ENCODE results near the gene GRIK4.

GRIK4 gene

DNA sequence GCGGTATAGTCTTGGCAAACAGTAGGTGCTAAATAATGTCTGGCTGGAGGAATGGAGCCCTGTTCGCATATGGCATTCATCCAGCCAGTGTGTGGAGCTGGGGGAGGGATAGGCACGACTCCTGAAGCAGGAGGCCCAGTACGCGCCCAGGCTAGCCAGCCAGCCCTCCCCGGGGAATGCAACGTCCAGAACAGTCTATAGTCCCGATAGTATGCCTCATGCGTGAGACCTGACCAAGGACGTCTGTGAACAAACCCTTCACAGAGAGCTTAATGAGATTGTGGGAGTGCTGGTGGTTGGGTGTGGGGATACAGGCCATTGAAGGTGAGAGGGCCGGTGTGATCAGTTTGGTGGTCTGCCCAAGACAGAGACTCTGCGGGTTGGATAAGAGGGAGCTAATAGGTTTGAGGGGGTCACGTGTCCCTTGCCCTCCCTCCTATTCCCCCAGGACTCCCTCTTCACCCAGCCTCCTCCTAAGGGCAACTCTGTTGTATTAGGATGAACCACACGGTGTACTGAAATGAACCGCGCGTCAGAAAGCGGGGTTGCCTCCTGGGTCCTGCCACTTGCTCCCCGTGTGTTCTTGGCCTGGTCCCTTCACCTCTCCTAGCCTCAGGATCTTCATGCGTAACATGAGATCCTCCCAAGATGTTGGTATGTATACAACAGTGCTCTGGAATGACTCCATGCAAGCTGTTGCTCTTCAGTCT, 987 bp upstream of the GRIK4 start:
- no peak for DNase-seq (ENCODE audit: low read depth in 2 of 2)

DNA sequence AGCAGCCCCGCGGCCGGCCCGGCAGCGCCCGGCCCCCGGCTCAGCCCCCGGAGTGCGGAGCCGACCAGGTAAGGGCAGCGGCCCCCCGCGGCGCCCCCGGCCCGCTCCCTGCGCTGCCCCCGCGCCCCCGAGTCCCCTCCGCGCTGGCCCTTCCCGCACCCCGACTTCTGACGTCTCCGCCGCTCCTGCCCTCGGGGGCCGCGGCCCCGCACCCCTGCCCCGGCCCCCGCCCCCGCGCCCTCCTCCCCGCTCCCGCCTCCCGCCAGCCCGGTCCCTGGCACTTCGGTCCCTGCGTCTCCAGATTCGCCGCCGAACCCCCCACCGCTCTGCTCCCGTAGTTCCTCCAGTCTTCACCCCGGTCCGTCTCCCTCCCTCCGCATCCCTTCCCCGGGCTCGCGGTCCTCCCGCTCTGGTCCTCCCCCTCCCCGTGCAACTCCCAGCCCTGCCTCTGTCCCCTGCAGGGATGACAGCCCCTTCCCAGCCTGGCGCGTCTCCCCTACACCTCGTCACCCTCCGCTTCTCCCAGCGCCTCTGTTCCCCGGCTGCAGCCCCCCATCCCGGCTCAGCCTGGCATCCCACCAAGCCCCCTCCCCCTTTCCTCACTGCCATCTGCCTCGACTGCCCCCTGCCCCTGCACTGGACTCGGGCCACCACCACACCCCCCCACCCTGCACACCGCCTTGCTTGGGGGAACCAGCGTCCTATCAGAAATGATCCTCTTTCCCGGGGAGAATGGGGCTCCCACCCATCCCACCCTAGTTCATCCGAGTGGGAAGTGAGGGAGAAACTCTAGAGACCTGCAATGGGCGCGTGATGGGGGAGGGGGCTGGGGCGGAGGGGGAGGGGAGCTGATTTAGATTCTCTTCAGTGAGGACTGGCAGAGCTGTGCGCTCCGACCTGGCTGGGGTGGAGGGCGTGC, 531 bp downstream of the GRIK4 start:
- DNase-seq (ENCODE audit: low read depth in 2 of 2): no peak

DNA sequence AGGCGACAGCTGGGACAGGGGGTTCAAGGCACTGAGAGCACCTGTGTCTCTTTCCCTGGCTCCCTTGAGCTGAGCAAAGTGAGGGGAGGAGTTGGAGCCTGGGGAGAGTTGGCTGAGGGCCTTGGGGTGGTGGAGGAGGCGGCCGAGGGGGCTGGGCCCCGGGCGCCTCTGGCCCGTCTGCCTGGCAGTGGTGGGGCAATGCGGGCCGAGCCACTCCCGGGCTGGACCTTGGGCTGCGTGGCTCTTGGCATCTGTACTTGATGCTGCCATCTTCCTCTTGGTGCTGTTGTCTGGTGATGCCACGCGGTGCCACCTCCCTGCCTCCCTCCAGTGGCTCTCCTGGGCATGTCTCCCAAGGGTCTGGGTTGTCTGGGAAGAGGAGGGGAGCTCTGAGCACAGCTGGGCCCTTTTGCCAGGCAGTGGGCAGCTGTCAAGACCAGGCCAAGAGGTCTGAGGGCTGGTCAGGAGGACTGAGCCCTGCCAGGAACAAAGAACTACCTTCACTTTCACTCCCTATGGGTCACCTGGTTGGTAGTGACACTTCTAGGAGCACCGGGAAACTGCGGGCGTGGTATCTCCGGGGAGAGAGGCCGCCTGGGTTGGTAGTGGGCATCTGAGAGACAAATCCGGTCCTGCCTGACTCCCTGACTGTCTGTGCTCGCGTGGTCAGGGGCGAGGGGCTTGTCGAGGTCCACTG, 1.3 kb downstream of the GRIK4 start:
- no peak for DNase-seq (ENCODE audit: low read depth in 2 of 2)

DNA sequence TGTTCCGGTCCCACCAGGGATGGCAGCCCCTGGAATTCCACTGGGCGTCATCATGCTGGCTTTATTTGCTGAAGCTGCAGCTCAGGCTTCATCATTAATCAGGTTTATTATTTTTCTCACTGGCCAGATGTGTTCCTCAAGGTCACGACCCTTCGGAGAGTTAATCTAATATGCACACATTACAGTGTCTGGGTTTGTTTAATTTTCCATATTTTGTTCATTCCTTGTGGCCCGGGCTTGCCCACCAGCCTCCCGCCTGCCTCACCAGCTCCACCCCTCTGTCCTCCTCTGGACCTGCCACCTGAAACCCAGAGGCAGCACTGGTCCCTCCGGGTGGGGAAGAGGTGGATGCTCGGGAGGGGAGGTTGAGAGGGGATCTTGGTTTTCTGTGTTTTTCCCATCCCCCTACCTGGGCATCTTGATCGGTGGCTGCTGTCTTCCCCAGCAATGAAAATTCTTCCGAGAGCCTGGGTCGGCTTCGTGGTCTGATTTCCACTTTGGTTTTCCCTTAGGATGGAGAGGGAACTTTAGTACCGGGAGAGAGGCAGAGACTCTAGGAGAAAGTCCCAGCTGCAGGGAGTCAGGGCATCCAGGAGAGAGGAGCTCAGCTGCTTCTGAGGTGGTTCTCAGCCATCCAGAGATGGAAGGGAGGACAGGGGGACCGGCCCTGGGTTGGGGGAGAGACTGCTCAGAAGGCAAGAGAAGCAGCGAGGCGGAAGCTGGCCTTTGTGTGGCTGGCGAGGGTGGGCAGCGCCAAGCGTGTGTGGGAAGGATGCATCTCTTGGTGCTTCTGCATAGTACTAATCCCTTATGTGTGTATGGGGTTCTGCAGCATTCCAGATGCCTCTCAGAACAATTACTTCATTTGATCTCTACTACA, 2.1 kb downstream of the GRIK4 start:
- no peak for DNase-seq (ENCODE audit: low read depth in 2 of 2)

DNA sequence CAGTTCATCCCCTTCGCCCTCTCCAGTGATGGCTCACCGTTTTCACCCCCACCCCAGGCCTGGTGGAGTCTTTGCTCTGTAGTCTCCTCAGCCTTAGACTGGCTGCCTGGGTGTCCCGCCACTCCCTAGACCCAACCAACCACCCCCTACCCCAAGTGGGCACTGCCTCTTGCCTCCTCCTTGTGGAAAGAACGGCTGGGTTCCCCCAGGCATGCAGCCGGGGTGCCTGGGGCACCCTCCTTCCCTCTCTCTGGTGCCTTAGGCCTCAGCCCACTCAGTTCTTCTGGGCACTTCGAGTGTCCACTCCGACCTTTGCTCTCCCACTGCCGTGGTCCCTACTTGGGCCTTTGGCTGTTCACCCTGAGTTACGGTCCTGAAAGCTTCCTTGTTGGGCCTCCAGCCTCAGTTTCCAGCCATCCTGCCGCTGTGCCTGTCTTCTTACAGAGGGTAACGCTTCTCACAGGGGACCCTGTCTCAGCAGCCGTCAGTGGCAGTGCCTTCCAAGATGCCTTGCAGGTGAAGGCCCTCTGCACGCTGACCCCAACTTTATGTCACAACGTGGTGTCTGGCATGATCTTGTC, 3.1 kb downstream of the GRIK4 start:
- DNase-seq (ENCODE audit: low read depth in 2 of 2): no peak

DNA sequence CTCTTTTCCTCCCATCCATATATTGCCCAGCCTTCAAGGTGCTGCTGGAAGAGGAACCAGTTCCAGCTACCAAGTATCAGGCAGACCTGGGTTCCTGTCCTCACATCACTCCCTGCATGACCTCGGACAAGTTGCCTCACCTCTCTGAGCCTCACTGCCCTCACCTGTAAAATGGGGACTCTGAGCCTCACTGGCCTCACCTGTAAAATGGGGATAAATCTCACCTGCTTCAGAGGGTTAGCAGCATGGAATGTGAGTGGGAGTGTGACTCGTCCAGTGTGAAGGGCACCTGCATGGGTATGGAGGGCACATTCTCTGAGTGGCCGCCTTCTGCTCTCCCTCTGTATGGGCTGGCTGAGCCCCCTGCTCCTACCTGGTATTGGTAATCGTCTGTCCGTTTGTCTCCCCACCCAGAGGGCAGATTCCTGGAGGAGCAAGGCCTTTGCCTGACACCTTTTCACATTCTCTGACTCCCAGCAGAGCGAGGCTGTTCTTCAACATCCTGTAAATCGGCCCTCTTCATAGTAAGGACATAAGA, 3.7 kb downstream of the GRIK4 start:
- DNase-seq (ENCODE audit: low read depth in 2 of 2): no peak

DNA sequence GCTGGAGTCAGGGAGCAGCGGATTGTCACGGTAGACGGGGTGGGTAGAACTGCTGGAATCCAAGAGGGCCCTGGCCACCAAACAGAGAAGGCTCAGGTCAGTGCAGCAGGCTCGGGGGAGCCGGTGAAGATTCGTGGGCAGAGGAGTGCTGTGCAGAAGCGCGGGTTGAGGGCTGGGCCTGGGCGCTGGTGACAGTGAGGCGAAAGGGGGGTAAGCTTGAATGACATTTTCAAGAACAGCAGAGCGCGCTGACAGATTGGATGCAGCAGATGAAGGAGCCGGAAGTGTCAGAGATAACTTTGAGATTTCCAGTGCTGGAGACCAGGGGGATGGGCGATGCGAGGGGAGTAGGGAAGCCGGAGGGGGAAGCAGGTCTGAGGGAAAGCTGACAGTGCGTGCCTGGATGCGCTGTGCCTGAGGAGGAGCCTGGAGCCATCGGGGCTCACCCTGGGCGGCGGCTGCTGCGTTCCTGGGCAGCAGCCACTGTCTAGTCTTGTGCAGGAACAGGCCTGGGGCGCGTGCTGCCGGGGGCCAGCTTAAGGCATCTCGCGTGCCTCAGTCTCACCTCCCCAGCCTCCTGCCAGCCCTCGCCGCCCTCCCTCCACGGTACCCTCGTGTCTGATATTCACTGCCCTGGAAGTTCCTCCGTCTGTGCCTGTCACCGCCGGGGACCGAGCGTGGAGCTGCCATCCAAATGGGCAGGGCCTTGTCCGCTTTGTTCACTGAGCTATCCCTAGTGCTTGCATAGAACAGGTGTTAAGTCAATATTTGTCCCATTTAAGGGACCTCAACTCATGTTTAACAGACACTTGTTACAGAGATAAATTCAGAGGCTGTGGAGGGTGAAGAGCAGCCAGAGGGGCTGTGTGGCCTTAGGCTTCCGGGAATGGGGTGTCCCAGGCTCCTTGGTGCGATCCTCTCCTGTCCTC, 5.2 kb downstream of the GRIK4 start:
- DNase-seq (ENCODE audit: low read depth in 2 of 2): no peak

DNA sequence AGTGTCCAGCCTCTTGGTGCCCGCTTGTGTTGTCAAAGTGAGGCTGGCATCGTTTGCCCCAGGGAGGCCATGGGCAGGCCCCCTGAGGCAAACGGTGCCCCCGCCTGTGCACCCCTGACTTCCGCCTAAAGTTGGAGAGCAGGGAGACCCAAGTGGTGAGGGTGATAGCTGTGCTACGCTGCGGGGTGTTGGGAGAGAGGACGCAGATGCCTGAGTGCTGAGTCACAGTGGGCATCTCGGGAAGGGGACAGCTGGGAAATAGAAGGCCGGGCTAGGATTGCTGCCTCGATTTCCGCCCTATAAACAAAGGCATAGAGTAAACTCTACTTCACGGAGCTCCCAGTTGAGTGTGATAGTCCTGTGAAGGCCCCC, 5.8 kb downstream of the GRIK4 start:
- DNase-seq (ENCODE audit: low read depth in 2 of 2): no peak

DNA sequence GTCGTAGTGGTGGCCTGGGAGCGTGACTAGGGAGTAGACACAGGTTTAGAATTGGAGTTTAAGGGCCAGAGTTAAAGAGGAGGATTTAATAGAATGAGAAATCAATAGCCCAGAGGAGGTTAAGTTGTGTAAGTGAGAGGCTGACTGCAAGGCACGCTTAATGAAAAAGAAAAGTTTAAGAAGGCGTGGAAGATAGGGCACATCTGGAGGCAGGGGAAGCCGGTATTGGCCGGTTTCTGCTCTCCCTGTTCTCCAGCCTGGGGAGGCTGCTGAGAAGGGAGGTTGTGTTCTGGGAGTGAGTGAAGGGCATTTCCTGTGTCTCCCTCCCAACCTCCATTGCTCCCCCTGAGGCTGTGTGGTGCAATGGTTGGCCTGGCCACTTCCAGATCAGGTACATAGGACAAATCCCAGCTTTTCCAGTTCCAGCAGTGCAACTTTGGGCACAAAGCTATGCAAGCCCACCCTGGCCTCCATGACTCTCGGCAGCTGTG, 6.3 kb downstream of the GRIK4 start:
- no peak for DNase-seq (ENCODE audit: low read depth in 2 of 2)

DNA sequence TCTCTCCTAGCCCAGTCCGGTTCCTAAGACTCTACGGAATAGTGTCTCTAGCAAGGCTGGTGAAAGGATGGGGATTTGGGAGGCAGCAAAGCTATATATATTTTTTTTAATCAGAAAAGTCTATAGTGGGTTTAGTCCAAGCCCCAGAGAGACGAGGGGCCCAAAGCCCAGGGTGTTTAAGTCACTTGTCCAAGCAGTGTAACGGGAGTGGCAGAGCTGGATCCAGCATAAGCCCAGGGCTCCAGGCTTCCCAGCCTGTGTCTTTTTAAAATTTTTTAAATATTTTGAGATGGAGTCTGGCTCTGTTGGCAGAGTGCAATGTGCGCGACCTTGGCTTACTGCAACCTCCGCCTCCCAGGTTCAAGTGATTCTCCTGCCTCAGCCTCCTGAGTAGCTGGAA, 6.8 kb downstream of the GRIK4 start:
- no peak for DNase-seq (ENCODE audit: low read depth in 2 of 2)

DNA sequence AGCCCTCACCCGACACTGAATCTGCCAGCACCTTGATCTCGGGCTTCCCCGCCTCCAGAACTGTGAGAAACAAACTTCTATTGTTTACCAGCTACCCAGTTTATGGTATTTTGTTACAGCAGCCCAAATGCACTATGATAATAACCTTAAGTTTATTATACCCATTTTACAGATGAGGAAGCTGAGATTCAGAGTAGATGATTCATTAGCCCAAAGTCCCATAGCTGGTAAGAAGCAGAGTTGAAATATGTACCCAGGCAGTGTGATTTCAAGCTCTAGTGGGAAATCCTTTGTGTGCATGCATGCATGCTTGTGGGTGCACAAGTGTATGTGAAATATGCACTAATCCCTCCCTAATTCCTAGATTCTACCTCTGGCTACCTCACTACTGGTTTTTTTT, 7.9 kb downstream of the GRIK4 start:
- DNase-seq (ENCODE audit: low read depth in 2 of 2): no peak

DNA sequence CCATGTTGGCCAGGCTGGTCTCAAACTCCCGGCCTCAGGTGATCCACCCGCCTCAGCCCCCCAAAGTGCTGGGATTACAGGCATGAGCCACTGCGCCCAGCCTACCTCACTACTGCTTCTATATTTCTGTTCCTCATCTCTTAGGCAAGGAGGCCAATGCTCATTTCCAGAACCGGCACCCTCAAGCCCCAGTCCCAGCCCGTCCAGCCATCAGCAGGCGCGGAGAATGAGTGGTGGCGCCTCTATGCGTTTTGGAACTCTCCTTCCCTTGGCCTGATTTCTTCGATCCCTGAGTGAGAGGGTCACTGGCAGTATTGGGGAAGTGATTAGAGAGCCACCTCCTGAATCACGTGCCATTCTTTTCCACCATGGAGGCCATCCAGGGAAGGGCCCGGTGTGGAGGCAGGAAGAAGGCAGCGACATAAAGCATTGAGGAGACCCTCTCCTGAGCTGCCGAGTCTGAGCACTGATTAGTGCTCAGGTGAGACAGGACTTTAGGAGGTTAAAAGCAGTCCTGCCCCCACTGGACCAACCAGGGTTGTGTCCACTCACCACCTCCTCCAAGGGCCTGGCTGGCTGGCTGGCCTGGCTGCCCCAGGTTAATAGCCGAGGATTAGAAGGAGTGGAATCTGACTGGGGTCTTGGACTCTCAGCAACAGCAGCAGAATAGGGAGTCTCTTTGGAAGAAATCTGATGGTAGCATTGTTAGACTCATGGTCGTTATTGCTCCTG, 8.7 kb downstream of the GRIK4 start:
- no peak for DNase-seq (ENCODE audit: low read depth in 2 of 2)

DNA sequence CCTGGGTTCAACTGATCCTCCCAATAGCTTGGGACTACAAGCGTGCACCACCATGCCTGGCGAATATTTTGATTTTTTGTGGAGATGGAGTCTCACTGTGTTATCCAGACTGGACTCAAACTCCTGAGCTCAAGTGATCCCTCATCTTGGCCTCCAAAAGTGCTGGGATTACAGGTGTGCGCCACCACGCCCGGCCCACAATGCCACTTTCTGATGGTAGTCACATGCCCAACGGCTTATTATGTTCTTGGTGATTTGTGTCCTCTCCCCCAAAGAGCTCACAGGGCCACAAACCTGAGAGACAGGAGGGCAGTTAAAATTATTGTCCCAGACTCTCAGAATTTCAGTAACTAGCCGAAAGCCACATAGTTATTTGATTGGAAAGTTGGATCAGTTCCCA, 9.6 kb downstream of the GRIK4 start:
- DNase-seq (ENCODE audit: low read depth in 2 of 2): no peak

DNA sequence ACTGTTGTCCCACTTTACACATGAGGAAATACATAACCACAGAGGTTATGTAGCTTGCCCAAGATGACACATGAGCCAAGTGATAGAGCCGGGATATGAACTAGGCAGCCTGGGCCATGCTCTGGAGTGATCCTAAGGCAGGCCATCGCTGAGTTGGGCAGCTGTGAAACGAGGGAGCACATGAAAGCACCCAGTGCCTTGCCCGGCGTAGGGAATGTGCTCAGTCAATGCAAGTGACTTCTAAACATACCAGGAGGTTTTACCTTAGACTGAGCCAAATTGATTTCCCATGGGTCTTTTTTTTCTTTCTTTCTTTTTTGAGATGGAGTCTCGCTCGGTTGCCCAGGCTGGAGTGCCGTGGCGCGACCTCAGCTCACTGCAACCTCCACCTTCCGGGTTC, 10.5 kb downstream of the GRIK4 start:
- DNase-seq (ENCODE audit: low read depth in 2 of 2): no peak

DNA sequence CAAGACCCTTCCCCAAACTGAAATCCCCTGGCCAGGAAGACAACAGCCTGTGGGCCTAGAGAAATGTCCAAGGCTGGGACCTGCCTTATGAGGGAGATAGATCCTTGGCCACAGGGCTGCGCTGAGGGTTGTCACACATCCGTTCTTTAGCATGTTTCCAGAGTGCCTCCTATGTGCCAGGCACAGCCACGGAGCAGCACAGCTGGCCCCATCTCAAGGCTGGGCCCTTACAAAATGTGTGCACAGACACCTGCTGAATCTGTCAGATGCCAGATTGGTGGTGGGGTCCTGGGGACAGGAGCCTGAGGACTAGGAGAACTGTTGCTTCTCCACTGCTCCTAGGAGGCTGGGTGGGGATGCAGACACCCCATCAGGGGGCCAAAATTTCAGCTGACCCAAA, 11.2 kb downstream of the GRIK4 start:
- no peak for DNase-seq (ENCODE audit: low read depth in 2 of 2)

DNA sequence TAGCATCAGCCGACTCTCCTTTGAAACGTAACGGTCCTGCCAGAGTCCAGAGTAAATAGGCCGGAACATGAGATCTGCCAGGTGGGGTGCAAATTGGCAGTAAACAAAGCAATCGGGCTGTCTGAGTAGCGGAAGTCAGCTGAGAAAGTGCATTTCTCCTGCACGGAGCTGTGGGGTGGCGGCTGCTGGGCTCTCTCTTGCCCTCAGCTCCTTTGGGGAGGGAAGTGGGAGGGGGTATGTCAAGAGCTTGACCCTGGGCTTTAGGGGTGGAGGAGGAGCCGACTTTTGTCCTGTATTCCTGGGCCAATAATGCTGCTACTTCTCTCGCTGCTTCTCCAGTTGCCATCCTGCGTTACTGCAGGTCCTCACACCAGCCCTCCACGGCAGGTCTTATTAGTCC, 11.6 kb downstream of the GRIK4 start:
- DNase-seq (ENCODE audit: low read depth in 2 of 2): no peak

DNA sequence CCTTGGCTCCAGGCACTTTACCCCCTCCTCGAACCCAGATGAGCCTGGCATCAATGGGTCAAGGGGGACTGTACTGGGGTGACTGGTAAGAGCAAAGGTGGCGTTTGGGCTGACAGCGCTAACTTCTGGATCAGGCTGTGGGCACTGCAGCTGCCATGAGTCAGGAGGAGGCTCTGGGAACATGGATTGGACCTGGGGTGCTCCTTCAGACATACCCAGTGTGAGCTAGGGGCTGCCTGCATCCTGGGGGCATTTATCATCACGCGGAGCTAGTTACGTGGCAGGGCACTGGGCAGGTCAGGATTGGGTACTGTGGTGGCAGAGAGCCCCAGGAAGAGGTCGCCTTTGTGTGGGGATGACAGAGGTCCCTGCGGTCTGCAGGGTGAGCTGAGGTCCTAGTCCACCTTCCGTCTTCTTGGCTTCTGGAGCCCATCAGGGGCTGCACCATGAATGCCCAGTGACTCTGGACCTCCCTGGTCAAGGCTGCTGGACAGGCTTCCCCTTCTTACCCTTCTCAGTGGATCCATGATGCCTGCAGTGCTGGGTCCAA, 13.1 kb downstream of the GRIK4 start:
- no peak for DNase-seq (ENCODE audit: low read depth in 2 of 2)

DNA sequence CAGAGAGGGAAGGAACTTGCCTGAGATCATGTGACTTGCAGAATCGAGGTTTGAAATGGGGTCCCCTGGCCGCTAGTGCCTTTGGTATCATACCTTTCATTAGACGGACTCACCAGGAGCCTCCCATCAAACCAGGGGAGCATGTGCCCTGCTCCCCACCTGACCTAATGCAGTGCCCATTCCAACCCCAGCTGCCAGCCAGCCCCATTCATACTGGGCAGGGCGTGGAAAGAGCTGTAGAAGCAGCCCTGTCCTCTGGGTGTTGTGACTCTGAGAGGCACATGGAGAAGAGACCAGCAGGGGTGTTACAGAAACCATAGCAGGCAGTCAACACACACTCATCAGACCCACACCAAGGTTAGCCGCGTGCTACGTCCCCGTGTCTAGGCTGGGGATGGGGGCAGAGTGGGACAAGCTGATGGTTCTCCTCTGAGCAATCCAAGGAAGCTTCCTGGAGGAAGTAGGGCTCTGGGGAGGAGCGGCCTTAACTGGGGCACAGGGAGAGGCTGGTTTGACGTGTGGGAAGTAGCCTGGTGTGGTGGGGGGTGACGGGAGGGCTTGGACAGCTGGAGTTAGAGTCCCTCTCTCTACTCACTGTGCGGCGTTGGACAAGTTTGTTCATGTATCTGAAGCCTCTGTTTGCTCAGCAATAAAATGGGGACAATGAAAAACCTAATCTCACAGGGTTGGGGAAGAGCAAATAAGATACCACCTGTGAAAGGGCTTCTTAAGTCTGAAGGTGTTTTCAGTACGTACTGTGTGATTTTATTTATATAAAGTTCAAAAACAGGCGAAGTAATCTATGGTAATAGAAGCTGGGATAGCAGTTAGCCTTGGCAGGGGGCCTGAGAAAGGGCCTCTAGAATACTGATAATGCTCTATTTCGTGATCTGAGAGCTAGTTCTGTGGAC, 14.0 kb downstream of the GRIK4 start:
- DNase-seq (ENCODE audit: low read depth in 2 of 2): no peak
